Liver (tissue), 9 donors: ENCODE measurements around the gene CCNK. TPM values are rescaled to one million over a fixed set of nuclear protein-coding genes. Genes with fewer than 3 reads are reported as not detected.

Experiments used
- DNase-seq: peaks from one replicate; pipeline ENCODE4 v3.0.0-alpha.2; 2017; ENCODE audit warnings: low spot score
- H3K27ac ChIP-seq, 2 donors: one replicate each; pipeline ENCODE4 v1.7.0; 2013; ENCODE audit warnings: inconsistent platforms in 2 of 2, low read length in 2 of 2, control low read depth in 1 of 2, low read depth in 1 of 2, mild to moderate bottlenecking in 1 of 2
- H3K27me3 ChIP-seq, 4 donors: one replicate each; pipeline versions ENCODE4 v1.6.1 to v1.7.0; 2013; ENCODE audit warnings: low read length in 3 of 4, inconsistent platforms in 1 of 4, mild to moderate bottlenecking in 1 of 4, moderate library complexity in 1 of 4; ENCODE audit not compliant: control insufficient read depth in 4 of 4, insufficient read depth in 4 of 4
- H3K36me3 ChIP-seq, 4 donors: one replicate each; pipeline versions ENCODE4 v1.6.1 to v1.7.0; 2013; ENCODE audit warnings: low read length in 3 of 4, mild to moderate bottlenecking in 3 of 4, low read depth in 1 of 4, moderate library complexity in 1 of 4; ENCODE audit not compliant: control insufficient read depth in 4 of 4, insufficient read depth in 3 of 4
- H3K4me1 ChIP-seq, 4 donors: one replicate each; pipeline versions ENCODE4 v1.6.1 to v1.7.0; 2013; ENCODE audit warnings: low read length in 3 of 4, mild to moderate bottlenecking in 3 of 4, moderate library complexity in 1 of 4; ENCODE audit not compliant: control insufficient read depth in 4 of 4, insufficient read depth in 4 of 4
- H3K4me3 ChIP-seq, 3 donors: one replicate each; pipeline versions ENCODE4 v1.6.1 to v1.7.0; 2013; ENCODE audit warnings: low read length in 3 of 3, control low read depth in 1 of 3, low read depth in 1 of 3, mild to moderate bottlenecking in 1 of 3
- H3K9ac ChIP-seq, 2 donors: one replicate each; pipeline ENCODE4 v1.7.0; 2013; ENCODE audit warnings: low read length in 2 of 2, mild to moderate bottlenecking in 2 of 2, moderate library complexity in 2 of 2, control low read depth in 1 of 2, low read depth in 1 of 2
- H3K9me3 ChIP-seq, 4 donors: one replicate each; pipeline versions ENCODE4 v1.6.1 to v1.7.0; 2013; ENCODE audit warnings: low read length in 3 of 4; ENCODE audit not compliant: control insufficient read depth in 4 of 4
- EGR1 ChIP-seq, 2 donors: IDR thresholded peaks; 2 replicates each; pipeline ENCODE4 v1.6.1; 2016 to 2018; ENCODE audit warnings: antibody characterized with exemption in 2 of 2, low read depth in 2 of 2
- FOXA1 ChIP-seq: IDR thresholded peaks from 2 replicates; pipeline ENCODE4 v1.6.1; 2016; ENCODE audit warnings: antibody characterized with exemption
- FOXA2 ChIP-seq: IDR thresholded peaks from 2 replicates; pipeline ENCODE4 v1.6.1; 2016; ENCODE audit warnings: antibody characterized with exemption
- GABPA ChIP-seq, 2 donors: IDR thresholded peaks in 1 of 2; conservative IDR thresholded peaks in 1 of 2; 2 replicates each; pipeline ENCODE4 v1.6.1; 2016; ENCODE audit warnings: antibody characterized with exemption in 2 of 2, mild to moderate bottlenecking in 1 of 2, moderate library complexity in 1 of 2
- HNF4A ChIP-seq, 2 donors: conservative IDR thresholded peaks; 2 replicates each; pipeline ENCODE4 v1.6.1; 2016; ENCODE audit warnings: antibody characterized with exemption in 2 of 2, mild to moderate bottlenecking in 2 of 2
- HNF4G ChIP-seq: IDR thresholded peaks from 2 replicates; pipeline ENCODE4 v1.6.1; 2016; ENCODE audit warnings: antibody characterized with exemption
- JUND ChIP-seq, 2 donors: IDR thresholded peaks; 2 replicates each; pipeline ENCODE4 v1.6.1; 2016; ENCODE audit warnings: antibody characterized with exemption in 2 of 2
- NR2F2 ChIP-seq: IDR thresholded peaks from 2 replicates; pipeline ENCODE4 v1.6.1; 2016; ENCODE audit warnings: antibody characterized with exemption
- RAD21 ChIP-seq, 2 donors: IDR thresholded peaks; 2 replicates each; pipeline ENCODE4 v1.6.1; 2016; ENCODE audit warnings: antibody characterized with exemption in 2 of 2, mild to moderate bottlenecking in 2 of 2
- RXRA ChIP-seq, 2 donors: IDR thresholded peaks; 2 replicates each; pipeline ENCODE4 v1.6.1; 2017 to 2018; ENCODE audit warnings: antibody characterized with exemption in 2 of 2, mild to moderate bottlenecking in 1 of 2
- SP1 ChIP-seq: IDR thresholded peaks from 2 replicates; pipeline ENCODE4 v1.6.1; 2018; ENCODE audit warnings: antibody characterized with exemption, mild to moderate bottlenecking
- YY1 ChIP-seq: IDR thresholded peaks from 2 replicates; pipeline ENCODE4 v1.6.1; 2016; ENCODE audit warnings: antibody characterized with exemption, mild to moderate bottlenecking
- WGBS: extraction: QIAGEN DNeasy Blood & Tissue Kit; methylation state at CpG from one replicate; pipeline ENCODE4 v1.1.7; 2013; 5-methylcytosine and 5-hydroxymethylcytosine counted together
- polyA plus RNA-seq, 2 donors: library from polyadenylated mRNA; stranded (reverse) in 1 of 2; unstranded in 1 of 2; fragments of 200-250 nt in 1 of 2; fragments of >200 nt in 1 of 2; fragmentation: Nextera tagmentation in 1 of 2; extraction: Ambion mirVana in 1 of 2; gene quantifications; one replicate each; pipeline versions ENCODE4 v1.2.1 to v1.2.3, GENCODE V29; 2013 to 2015
- total RNA-seq, 2 donors: library from RNA; depleted of rRNA; stranded (reverse); fragments of >200 nt; gene quantifications; one replicate each; pipeline ENCODE4 v1.2.3, GENCODE V29; 2014
- TF ChIP-seq, protein P1 (sequence below): fragments of 150-350 bp; IDR thresholded peaks from 2 replicates; pipeline ENCODE4 v1.5.1; 2017; ENCODE audit warnings: improper control_type of control experiment, low read depth, low read length; ENCODE audit not compliant: missing input control
- TF ChIP-seq, protein P2 (sequence below): IDR thresholded peaks from 2 replicates; pipeline ENCODE4 v1.6.1; 2016; ENCODE audit warnings: antibody characterized with exemption
- TF ChIP-seq, protein P3 (sequence below): IDR thresholded peaks from 2 replicates; pipeline ENCODE4 v1.6.1; 2016; ENCODE audit warnings: antibody characterized with exemption
- TF ChIP-seq, protein P4 (sequence below): IDR thresholded peaks from 2 replicates; pipeline ENCODE4 v1.6.1; 2016; ENCODE audit warnings: antibody characterized with exemption, mild to moderate bottlenecking
- TF ChIP-seq, protein P5 (sequence below): IDR thresholded peaks from 2 replicates; pipeline ENCODE4 v1.6.1; 2016; ENCODE audit warnings: antibody characterized with exemption
- donor health status: healthy.
- donor health status: healthy.
- donor health status: healthy.
- donor health status: healthy.
- donor health status: healthy.

Gene CCNK
- total and polyA plus RNA-seq, 4 donors, result 7.7 to 33.4 (median 13.2) TPM

DNA sequence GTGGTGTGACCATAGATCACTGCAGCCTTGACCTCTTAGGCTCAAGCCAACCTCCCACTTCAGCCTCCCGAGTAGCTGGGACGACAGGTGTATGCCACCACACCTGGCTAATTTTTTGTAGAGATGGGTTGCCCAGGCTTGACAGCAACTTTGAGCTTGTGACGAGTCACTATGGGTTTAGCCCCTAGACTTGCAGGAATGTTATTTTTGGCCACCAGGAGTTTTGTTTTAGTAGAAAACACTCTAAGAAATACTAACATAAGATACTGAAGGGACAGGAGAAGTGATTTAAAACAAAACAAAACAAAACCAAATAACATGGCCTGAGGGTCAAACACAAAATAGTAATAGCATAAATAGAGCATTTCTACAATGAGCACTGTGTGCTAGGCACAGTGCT lies 27.0 kb upstream of the CCNK start:
- Histone ChIP-seq H3K4me3 (no peak overlapping the region), H3K27ac (no peak overlapping the region), H3K27me3 (no peaks in the 10 kb centered on the region), H3K9me3 (no peaks in the 10 kb centered on the region), H3K36me3 (peaks cover 5 to 51% (median 33%) of the 10 kb centered on the region in 4 donors), H3K4me1 (no peaks in the 10 kb centered on the region), H3K9ac (no peak overlapping the region)
- 65% methylated on average over 3 of the region's 3 CpGs for WGBS
- TF ChIP-seq, protein P1, sequence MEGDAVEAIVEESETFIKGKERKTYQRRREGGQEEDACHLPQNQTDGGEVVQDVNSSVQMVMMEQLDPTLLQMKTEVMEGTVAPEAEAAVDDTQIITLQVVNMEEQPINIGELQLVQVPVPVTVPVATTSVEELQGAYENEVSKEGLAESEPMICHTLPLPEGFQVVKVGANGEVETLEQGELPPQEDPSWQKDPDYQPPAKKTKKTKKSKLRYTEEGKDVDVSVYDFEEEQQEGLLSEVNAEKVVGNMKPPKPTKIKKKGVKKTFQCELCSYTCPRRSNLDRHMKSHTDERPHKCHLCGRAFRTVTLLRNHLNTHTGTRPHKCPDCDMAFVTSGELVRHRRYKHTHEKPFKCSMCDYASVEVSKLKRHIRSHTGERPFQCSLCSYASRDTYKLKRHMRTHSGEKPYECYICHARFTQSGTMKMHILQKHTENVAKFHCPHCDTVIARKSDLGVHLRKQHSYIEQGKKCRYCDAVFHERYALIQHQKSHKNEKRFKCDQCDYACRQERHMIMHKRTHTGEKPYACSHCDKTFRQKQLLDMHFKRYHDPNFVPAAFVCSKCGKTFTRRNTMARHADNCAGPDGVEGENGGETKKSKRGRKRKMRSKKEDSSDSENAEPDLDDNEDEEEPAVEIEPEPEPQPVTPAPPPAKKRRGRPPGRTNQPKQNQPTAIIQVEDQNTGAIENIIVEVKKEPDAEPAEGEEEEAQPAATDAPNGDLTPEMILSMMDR, result no peak
- TF ChIP-seq HNF4A (conservative IDR thresholded peaks at IDR 0.05) (no peak), FOXA1 (no peak), YY1 (no peak), GABPA (IDR thresholded peaks at IDR 0.05 in 1 of 2, conservative IDR thresholded peaks at IDR 0.05 in 1 of 2) (no peak), NR2F2 (no peak), SP1 (no peak), FOXA2 (no peak)
- TF ChIP-seq, protein P2, sequence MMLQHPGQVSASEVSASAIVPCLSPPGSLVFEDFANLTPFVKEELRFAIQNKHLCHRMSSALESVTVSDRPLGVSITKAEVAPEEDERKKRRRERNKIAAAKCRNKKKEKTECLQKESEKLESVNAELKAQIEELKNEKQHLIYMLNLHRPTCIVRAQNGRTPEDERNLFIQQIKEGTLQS, result no peak
- TF ChIP-seq, protein P3, sequence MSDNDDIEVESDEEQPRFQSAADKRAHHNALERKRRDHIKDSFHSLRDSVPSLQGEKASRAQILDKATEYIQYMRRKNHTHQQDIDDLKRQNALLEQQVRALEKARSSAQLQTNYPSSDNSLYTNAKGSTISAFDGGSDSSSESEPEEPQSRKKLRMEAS, result no peak
- DNase-seq, result no peak

DNA sequence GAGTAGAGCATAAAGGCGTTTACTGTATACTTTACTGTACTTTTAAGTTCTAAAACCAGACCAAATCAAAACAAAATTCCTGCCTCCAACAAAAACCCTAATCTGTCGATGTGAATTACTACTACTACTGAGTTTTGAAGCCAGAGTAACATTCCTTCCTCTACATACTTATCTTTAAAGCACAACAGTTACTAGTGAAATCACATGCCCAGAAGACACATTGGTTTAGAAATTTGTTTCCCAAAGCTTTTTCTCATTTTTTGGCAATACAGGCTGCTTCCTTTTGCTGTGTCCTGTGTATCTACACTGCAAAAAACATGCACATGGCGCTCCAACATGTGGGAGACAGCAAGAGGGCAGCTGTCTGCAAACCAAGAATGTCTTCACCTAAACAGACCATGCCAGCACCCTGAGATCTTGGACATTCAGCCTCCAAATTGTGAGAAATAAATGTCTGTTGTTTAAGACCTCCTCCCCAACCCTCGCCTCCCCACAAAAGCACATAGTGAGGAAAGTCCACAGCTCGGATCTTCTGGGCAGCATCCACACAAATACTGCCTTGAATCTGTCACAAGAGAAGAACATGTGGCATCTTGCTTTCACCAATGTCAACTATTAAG lies 21.6 kb upstream of the CCNK start:
- 87% methylated on average over 5 of the region's 5 CpGs for WGBS
- no peak for DNase-seq
- no peaks in the 10 kb centered on the region for H3K27me3 ChIP-seq
- peaks cover 6 to 58% (median 31%) of the 10 kb centered on the region in 4 donors for H3K36me3 ChIP-seq
- H3K27ac ChIP-seq, result no peak overlapping the region
- H3K9ac ChIP-seq, result no peak overlapping the region
- H3K9me3 ChIP-seq, result no peaks in the 10 kb centered on the region
- H3K4me3 ChIP-seq, result no peak overlapping the region
- H3K4me1 ChIP-seq, result peaks cover 3 to 8% (median 7%) of the 10 kb centered on the region in 4 donors
- TF ChIP-seq JUND (IDR thresholded peaks at IDR 0.05), result no peak
- no peak for TF ChIP-seq FOXA2
- no peak for TF ChIP-seq FOXA1
- TF ChIP-seq GABPA (IDR thresholded peaks at IDR 0.05 in 1 of 2, conservative IDR thresholded peaks at IDR 0.05 in 1 of 2), result no peak
- TF ChIP-seq, protein P2, result no peak
- TF ChIP-seq, protein P3, result no peak
- TF ChIP-seq, protein P4, sequence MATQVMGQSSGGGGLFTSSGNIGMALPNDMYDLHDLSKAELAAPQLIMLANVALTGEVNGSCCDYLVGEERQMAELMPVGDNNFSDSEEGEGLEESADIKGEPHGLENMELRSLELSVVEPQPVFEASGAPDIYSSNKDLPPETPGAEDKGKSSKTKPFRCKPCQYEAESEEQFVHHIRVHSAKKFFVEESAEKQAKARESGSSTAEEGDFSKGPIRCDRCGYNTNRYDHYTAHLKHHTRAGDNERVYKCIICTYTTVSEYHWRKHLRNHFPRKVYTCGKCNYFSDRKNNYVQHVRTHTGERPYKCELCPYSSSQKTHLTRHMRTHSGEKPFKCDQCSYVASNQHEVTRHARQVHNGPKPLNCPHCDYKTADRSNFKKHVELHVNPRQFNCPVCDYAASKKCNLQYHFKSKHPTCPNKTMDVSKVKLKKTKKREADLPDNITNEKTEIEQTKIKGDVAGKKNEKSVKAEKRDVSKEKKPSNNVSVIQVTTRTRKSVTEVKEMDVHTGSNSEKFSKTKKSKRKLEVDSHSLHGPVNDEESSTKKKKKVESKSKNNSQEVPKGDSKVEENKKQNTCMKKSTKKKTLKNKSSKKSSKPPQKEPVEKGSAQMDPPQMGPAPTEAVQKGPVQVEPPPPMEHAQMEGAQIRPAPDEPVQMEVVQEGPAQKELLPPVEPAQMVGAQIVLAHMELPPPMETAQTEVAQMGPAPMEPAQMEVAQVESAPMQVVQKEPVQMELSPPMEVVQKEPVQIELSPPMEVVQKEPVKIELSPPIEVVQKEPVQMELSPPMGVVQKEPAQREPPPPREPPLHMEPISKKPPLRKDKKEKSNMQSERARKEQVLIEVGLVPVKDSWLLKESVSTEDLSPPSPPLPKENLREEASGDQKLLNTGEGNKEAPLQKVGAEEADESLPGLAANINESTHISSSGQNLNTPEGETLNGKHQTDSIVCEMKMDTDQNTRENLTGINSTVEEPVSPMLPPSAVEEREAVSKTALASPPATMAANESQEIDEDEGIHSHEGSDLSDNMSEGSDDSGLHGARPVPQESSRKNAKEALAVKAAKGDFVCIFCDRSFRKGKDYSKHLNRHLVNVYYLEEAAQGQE, result no peak
- TF ChIP-seq HNF4G, result no peak
- TF ChIP-seq NR2F2, result no peak
- no peak for TF ChIP-seq RXRA (IDR thresholded peaks at IDR 0.05)
- TF ChIP-seq EGR1 (IDR thresholded peaks at IDR 0.05; ENCODE audit: low read depth in 2 of 2), result no peak
- TF ChIP-seq HNF4A (conservative IDR thresholded peaks at IDR 0.05), result no peak
- no peak for TF ChIP-seq SP1
- TF ChIP-seq, protein P5, sequence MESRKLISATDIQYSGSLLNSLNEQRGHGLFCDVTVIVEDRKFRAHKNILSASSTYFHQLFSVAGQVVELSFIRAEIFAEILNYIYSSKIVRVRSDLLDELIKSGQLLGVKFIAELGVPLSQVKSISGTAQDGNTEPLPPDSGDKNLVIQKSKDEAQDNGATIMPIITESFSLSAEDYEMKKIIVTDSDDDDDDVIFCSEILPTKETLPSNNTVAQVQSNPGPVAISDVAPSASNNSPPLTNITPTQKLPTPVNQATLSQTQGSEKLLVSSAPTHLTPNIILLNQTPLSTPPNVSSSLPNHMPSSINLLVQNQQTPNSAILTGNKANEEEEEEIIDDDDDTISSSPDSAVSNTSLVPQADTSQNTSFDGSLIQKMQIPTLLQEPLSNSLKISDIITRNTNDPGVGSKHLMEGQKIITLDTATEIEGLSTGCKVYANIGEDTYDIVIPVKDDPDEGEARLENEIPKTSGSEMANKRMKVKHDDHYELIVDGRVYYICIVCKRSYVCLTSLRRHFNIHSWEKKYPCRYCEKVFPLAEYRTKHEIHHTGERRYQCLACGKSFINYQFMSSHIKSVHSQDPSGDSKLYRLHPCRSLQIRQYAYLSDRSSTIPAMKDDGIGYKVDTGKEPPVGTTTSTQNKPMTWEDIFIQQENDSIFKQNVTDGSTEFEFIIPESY, result no peak
- no peak for TF ChIP-seq YY1
- TF ChIP-seq RAD21 (IDR thresholded peaks at IDR 0.05), result no peak
